GM21786 (cell line): ENCODE measurements around the gene THSD4.

Experiments
- ATAC-seq: cut with Tn5 transposase; IDR thresholded peaks from one replicate; pipeline ENCODE4 v1.9.1; 2021; ENCODE audit not compliant: unreplicated experiment

Gene THSD4

DNA sequence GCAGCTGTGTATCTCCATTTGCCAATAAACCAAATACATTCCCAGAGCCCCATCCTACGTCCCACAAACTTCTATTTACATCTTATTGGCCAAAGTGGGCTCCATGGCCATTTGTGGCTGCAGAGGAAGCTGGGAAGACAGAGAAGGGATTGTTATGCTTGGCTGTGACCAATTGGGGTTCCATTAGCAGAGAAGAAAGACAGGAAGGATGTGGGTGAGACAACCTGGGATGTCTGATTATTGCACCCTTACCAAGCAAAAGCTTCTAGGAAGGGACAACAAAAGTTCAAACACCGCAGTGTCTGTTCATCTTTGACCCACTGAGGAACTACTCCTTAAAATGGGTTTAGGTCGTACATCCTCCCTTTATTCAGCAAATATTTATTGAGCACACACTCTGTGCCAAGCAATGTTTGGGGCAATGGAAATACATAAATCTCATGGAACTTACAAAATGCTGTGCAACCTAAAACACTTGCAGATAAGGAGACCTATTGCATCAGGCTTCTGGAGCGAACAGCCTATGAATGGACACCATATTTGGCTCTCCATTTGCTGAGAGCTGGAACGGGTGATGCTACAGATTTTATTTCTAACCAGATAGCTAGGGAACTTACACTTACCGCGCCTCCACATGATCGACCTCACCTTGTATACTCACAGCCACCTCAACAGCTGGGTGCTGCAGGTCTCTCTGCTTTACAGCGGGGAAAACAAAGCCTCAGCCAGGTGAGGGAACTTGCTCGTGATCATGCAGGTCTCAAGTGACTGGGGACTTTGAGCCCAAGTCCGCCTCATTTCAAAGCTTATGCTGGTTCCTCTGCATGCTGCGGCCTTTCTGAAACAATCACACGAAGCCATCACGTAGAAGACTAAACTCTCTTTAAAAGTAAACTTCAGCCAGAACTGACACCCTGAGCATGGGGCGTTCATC is 673.6 kb downstream of the THSD4 start:
- no peak for ATAC-seq

DNA sequence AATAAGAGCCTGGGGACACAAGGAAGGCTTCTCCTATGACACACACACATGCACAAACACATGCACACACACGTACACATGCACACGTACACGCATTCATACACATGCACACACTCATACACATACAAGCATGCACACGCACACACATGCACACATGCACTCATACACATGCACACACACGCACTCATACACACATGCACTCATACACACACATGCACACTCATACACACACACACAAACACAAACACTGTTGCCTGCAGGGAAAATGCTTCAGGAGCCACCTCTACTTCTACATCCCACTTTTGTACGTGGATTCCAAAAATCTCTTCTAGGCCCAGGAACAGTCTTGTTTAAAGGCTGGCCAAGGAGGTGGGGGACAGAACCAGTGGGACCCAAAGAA is 674.3 kb downstream of the THSD4 start:
- ATAC-seq, result no peak

DNA sequence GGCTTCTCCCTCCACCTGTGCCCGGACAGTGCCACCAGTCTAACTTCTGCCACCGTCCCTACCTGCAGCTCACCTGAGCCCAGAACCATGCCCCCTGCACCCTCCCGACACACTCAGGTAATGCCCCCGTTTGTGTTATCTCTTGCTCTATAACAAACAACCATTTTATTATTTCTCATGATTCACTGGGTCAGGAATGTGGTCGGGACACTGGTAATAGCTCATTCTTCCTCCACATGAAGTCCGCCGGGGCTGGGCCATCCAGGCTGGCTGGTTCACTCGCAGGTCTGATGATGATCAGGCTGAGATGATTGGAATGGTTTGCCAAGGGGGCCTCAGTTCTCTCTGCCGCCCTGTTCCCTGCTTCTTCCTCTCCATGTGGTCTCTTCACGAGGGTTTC is 674.8 kb downstream of the THSD4 start:
- no peak for ATAC-seq

DNA sequence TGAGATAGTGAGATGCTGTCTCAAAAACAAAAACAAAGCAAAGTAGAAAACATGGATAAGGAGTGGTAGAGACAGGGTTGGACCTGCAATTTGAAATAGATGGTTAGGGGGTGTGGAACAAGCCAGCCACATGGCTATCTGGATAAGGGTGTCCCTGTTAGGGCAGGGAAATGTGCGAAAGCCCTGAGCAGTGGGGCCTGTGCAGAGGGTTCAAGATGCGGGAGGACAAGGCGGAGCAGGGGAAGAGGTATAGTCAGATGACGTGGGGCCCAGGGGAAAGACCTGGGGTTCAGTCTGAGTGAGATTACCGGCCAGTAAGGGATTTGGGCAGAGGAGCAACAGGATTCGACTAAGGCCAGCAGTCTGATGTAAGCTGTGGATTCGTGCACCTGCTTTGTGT is 676.7 kb downstream of the THSD4 start:
- no peak for ATAC-seq

DNA sequence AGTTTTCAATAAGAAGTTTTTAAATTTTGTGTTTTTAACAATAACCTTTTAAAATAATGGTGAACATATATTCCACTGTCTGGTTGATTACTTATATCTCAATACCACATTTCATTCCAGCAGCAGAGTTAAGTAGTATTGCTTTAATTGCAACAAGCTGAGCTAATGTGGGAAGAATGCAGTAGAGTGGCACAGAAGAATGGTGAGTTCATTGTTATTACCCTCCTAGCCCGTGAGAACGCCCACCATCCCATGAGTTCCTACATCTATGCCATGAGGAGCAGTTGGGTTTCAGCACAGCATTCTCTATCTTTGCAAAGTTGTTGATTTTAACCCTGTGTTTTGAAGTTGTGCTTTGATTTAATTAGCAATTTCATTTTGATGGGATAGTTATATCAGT is 677.2 kb downstream of the THSD4 start:
- no peak for ATAC-seq

DNA sequence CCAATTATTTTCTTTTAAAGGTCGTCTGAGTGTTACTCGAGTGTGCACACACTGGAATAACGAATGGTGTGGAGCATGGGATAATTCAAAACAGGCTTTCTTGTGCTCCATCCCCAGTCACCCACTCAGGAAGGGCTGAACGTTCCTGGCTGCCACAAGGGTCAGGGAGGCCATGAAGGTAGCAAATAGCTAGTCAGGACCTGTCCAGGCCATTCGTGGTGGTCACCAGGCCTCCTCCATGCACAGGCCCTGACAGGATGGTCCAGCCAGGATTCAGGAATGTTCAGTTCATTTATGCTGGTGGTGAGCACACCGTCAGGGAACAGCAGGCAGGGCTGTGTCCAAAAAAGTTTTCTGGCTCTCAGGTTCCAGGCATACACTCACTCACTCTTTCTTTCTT is 683.4 kb downstream of the THSD4 start:
- no peak for ATAC-seq

DNA sequence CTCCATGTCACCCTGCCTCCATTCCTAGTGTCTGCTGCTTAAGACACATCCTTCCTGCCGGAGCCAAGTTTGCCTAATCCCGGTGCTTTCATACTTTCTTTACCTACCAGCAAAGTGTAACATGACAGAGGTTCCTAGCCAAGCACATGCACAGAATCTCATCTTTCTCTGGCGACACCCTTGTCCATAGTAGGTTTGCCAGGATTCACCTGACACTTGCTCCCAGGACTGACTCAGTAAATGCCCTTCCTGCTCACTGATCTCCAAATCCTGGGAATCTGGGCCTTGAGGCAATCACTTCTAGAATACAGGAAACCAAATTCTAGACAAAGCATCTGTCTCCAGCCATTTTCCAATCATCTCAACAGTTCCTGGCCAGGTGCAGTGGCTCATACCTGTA is 684.9 kb downstream of the THSD4 start:
- ATAC-seq, result no peak

DNA sequence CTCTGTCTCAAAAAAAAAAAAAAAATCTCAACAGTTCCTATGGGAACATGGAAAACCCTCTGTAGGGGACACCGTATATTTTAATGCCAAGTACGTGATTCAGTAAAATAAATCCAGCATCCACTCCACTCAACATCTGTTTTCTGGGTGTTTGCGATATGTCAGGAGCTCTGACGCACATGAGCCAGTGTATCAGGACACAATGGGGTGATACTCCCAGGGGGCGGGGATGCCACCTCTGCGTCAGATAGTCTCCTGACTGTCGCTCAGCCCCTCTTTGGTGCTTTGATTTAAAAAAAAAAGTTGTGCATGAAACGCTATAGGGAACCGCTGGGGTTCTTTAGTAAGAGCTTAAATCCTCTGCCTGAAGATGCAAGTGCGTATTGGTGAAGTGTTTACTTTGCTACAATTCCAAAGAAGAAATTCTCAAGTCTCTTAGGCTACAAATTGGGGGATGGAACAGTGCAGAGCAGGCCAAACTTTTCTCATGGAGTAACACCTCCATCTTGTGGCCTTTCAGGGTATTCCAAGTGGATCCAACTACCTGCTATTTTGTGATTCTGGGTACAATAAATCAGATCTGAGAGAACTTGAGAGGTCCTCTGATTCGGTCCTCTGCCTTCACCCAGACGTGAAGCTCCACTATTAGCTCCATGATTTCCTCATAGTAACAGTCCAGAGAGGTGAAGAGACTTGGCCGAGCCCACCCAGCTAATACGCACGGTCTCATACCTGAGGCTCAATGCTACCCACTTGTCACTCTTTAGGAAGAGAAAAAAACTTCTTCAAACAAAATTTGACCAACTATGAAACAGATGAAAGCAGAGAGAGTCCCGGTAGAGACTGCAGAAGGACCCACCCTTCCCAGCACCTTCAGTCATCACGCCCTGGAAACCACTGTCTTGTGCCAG is 685.8 kb downstream of the THSD4 start:
- ATAC-seq, result no peak

DNA sequence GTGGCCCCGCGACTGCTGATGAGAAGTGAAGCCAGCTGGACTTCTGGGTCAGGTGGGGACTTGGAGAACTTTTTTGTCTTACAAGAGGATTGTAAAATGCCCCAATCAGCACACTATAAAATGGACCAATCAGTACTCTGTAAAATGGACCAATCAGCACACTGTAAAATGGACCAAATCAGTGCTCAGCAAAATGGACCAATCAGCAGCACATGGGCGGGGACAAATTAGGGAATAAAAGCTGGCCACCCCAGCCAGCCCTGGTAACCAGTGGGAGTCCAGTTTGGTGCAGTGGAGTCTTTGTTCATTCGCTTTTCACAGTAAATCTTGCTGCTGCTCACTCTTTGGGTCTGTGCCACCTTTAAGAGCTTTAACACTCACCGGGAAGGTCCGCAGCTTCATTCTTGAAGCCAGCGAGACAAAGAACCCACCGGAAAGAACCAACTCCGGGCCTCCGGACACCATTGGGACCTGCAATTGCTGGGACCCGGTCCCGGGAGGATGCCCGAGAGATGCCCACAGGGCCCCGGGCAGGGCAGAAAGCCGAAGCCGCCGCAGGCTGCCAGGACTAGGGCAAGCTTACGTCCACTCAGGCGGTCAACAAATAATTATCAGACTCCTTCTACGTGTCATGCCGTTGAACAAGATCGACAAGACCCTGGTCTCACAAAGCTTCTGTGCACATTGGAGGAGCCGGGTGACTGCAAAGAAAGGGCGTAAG is 686.8 kb downstream of the THSD4 start:
- no peak for ATAC-seq

DNA sequence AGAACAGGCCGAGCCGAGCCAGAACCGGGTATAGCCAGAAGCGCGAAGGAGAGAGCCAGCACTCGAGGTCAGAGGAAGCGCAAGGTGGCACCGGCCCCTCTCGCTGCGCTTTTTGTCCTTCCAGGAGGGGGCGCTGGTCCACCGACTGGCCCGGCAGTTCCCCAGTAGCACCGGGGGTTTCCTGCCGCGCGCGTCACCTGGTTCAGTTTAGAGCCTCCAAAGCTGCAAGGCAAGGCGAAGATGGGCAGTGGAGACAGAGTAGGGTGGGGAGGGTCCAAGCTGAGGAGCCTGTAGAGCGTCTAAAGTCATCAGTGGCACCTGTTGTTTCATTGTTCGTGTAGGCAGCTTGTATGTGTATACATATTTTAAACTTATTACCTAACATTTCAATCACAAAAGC is 687.5 kb downstream of the THSD4 start:
- no peak for ATAC-seq

DNA sequence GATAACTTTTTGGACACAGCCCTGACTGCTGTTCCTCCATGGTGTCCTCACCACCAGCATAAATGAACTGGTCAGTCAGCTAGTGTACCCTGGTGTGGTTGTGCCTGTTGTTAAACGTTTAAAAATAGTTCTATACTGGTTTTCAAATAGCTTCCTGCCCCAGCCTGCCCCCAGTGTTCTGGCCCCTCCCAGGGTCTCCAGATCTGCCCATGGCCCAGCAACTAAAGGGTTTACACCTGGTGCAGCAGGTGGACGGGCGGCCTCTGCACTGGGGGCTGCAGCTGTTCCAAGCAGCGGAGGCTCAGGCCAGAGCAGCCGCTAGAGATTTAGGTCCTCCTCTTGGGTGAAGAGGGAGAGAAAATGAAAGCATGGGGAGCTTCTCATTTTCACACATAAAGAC is 689.0 kb downstream of the THSD4 start:
- ATAC-seq, result no peak

DNA sequence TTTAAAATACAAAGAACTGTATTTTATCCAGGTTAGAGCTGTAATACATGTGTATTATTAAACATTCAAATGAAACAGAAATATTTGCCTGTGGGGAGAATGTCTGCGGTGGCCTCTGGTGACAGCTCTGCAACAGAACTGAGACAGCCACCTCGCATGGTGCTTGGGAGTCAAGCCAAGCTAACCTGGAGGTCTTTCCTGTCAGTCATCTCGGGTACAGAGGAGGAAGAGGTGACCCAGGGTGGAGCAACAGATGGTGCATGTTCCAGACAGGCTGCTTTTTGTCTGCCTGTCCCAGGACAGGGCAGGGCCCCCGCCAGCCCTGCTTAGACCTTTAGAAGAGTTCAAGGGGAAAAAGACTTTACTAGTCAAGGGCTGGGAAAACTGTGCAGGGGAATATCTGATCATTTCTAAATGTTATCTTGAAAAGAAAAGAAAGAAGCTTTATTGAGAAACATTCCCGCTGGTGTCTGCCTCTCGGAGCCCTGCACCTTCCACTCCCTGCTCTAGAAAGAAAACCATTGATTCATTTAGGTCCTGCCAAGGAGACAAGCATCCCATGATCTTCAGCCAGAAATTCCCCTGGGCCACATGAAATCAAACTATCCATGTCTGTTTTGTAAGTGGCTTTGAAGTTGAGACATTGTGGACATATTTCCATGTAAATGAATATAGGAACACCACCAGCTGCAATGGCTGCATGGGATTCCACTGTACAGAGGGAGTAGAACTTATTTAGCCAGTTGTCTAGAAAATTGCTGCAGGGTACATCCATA is 689.6 kb downstream of the THSD4 start:
- peak; percentile 48 for ATAC-seq

DNA sequence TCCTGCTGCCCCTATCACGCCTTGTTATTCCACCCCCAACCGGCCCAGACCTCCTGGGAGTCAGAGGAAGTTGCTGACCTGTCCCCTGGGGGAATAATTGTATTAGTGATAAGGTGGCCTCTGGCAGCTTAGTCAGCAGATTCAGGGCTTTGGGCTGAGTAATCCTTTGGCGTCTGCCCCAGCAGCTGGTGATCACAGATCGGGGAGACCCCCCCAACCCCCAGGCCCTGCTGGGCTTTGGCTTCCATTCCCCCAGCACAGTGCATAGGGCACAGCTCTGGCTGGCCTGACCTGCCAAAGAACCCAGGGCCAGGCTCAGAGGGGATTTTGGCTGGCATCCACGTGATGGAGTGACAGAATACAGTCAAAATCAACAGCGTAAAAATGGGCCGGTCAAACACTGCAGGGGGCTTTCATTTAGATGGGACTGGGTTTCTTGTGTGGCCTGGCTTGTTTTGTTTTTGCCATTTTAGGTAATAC is 691.2 kb downstream of the THSD4 start:
- ATAC-seq, result no peak

DNA sequence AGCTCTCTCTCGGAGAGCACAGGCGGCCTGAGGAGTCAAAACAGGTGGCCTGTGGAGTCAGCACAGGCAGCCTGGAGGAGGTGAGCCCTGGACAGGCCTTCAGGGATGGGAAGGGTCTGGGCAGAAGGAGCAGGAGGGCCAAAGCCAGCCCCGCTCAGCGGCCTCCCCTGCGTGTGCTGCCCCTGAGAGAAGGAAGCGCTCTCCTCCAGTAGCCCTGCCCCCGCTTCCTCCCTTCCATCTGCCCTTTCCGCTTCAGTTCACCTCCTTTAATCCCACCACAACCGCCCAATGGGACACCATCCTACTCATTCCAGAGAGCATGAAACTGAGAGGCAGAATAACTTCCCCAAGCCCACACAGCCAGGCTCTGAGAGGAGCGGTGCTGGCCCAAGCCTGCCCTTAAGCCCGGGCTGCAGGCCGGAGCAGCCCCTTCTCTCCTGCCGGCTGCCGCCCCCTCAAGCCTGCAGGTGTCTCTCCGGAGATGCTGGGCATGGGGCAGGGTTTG is 691.9 kb downstream of the THSD4 start:
- ATAC-seq, result no peak

DNA sequence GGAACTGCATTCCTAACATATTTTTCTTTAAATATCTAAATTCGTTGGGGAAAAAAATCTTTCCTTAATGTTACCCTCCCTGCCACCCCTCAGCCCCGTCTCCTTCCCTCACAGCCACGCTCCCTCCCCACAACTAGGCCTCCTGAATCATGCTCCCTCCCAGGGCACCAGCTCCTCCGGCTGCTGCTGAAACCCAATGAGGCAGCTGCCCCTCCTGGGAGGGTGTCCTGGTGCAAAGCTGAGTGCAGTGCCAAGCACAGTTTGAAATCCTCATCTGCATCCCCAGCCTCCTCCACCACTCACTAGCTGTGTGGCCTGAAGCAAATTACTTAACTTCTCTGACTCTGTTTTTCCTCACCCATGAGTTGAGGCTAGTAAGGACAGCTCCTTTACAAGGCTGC is 692.4 kb downstream of the THSD4 start:
- ATAC-seq, result no peak

DNA sequence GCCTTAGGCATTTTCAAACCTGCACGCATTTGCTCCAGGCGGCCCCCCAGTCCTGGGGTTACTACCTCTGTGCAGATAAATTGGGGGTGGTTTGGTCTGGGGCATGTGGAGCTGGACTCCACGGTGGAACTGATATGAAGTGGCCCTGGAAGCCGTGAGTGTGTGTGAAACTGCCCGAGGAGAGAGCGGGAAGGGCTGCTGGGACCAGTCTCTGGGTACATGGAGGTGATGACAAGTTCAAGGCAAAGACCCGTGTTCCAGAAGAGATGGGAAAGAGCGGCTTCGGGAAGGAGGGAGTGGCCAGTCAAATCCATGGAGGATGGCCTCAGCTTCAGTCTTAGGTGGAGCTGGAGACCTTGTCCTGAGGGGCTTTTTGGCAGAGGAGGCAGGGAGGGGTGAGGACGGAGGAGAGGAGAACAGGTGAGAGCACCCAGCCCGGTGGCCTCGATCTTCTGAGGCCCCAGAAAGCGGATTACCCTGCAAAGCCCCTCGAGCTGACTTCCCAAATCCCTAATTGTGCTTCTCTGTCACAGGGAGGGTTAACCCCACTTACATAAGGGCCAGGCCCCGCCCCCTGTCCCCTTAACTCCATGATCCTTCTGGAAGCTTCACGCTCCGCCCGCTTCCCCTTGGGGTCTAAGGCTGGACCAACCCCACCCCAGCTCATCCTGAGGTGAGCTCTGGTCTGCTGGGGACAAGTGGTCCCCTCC is 693.2 kb downstream of the THSD4 start:
- ATAC-seq, result no peak

DNA sequence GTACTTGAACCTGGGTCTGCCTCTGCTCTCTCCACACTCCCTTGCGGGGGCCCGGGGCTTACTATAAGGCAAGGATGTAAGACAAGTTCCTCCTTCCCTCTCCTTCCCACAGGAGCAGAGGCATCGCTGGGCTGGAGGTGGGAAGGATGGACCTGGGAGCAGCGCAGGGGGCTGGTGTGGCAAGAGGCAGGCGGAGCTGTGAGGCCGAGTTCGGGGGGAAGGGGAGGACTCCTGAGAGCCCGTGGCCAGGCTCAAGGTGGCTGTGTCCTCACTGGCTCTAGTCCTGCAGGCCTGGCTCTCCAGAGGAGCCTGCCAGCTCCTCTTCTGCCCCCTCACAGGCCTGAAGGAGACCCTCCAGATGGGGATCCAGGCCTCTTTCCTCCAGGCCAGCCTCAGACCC is 694.1 kb downstream of the THSD4 start:
- no peak for ATAC-seq

DNA sequence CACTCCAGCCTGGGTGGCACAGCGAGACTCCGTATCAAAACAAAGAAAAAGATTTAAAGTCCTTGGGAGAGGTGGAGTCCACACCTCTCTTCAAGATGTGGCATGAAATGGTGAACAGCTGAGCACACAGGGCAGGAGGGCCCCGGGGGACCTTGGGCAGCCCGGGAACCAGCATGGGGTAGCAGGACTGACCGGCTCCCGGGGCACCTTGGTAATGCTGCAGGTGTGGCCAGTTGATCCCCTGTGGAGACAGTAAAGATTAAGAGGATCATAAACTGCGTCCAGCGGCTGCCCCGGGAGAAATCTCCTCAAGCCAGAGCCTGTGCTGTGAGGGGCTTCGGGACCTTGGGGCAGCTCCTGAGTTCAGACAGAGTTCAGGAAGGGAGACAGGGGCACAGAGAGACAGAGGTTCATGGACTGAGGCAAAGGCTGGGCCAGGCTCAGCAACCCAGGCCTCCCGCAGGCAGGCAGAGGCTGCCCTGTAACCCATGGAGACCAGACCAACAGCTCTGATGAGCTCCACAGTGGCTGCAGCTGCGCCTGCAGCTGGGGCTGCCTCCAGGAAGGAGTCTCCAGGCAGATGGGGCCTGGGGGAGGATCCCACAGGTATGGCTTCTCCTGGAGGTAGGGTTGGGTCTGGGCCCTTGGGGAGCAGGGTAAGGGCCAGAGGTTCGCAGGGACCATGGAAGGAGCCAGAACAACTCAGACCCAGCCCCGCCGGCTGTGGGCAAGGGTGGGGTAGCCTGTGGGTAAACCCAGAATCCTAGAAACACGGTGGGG is 695.2 kb downstream of the THSD4 start, which contains the start of gene NR2E3:
TSS of gene NR2E3 (plus strand) at position 299 of the 780 bp plus-strand sequence. CDS start at position 489, 190 bp downstream.
- ATAC-seq, result no peak
